Hepatocyte (in vitro differentiated cells): ENCODE measurements around the gene CFH. TPM values are rescaled to one million over a fixed set of nuclear protein-coding genes. Genes with fewer than 3 reads are reported as not detected.

Source experiments
- DNase-seq: peaks from one replicate; pipeline ENCODE4 v3.0.0-alpha.2; 2016; ENCODE audit warnings: low spot score
- H2AFZ ChIP-seq: fragments of 200-600 bp; sonication (generic); 2 replicates; pipeline ENCODE4 v1.6.0; 2016; ENCODE audit warnings: antibody characterized with exemption, mild to moderate bottlenecking
- H3K27ac ChIP-seq: fragments of 200-600 bp; sonication (generic); 2 replicates; pipeline ENCODE4 v1.5.1; 2016; ENCODE audit warnings: mild to moderate bottlenecking
- H3K27me3 ChIP-seq: fragments of 200-600 bp; sonication (generic); 2 replicates; pipeline ENCODE4 v1.6.1; 2016
- H3K36me3 ChIP-seq: fragments of 200-600 bp; sonication (generic); replicated peaks from 2 replicates; pipeline ENCODE4 v1.5.1; 2016; ENCODE audit warnings: low read depth; ENCODE audit not compliant: insufficient read depth
- H3K4me1 ChIP-seq: fragments of 200-600 bp; sonication (generic); 2 replicates; pipeline ENCODE4 v1.5.1; 2016; ENCODE audit warnings: mild to moderate bottlenecking, moderate library complexity; ENCODE audit not compliant: insufficient read depth
- H3K4me2 ChIP-seq: fragments of 200-600 bp; sonication (generic); 2 replicates; pipeline ENCODE4 v1.6.0; 2016
- H3K4me3 ChIP-seq: fragments of 200-600 bp; sonication (generic); 2 replicates; pipeline ENCODE4 v1.5.1; 2016; ENCODE audit warnings: mild to moderate bottlenecking
- H3K79me2 ChIP-seq: fragments of 200-600 bp; sonication (generic); 2 replicates; pipeline ENCODE4 v1.6.0; 2017; ENCODE audit warnings: mild to moderate bottlenecking
- H3K9me2 ChIP-seq: fragments of 200-600 bp; sonication (generic); replicated peaks from 2 replicates; pipeline ENCODE4 v1.6.0; 2017; ENCODE audit warnings: mild to moderate bottlenecking; ENCODE audit not compliant: insufficient read depth
- H3K9me3 ChIP-seq: fragments of 200-600 bp; sonication (generic); 2 replicates; pipeline ENCODE4 v1.5.1; 2016; ENCODE audit warnings: low read depth, mild to moderate bottlenecking
- H4K20me1 ChIP-seq: fragments of 200-600 bp; sonication (generic); 2 replicates; pipeline ENCODE4 v1.6.0; 2016; ENCODE audit warnings: mild to moderate bottlenecking; ENCODE audit not compliant: insufficient read depth, poor library complexity, severe bottlenecking
- EZH2 ChIP-seq: fragments of 200-600 bp; sonication (generic); IDR thresholded peaks from 2 replicates; pipeline ENCODE4 v1.6.1; 2016; ENCODE audit warnings: antibody characterized with exemption, mild to moderate bottlenecking, borderline replicate concordance
- EZH2phosphoT487 ChIP-seq: fragments of 200-600 bp; sonication (generic); IDR thresholded peaks from one replicate; pipeline ENCODE4 v1.6.1; 2018; ENCODE audit warnings: antibody characterized with exemption, mild to moderate bottlenecking, low read depth, moderate library complexity; ENCODE audit not compliant: unreplicated experiment, severe bottlenecking
- WGBS: methylation state at CpG from one replicate; pipeline ENCODE4 v1.1.6; 2016; ENCODE audit warnings: low lambda C conversion rate; ENCODE audit errors: missing lambda C conversion rate; 5-methylcytosine and 5-hydroxymethylcytosine counted together
- polyA plus RNA-seq: library from polyadenylated mRNA; unstranded; fragments of >200 nt; fragmentation: Nextera tagmentation; extraction: Ambion mirVana; gene quantifications from 2 replicates; pipeline ENCODE4 v1.2.1, GENCODE V29; 2016
- total RNA-seq: library from RNA; depleted of rRNA; stranded (reverse); fragments of >200 nt; gene quantifications from 2 replicates; pipeline ENCODE4 v1.2.3, GENCODE V29; 2014
- TF ChIP-seq, protein P1 (sequence below): fragments of 200-600 bp; sonication (generic); IDR thresholded peaks from 2 replicates; pipeline ENCODE4 v1.5.1; 2016; ENCODE audit warnings: antibody characterized with exemption, mild to moderate bottlenecking; ENCODE audit not compliant: poor library complexity

Gene CFH
- total and polyA plus RNA-seq, 2 experiments from 2014 or later: 63.2 to 138 TPM

DNA sequence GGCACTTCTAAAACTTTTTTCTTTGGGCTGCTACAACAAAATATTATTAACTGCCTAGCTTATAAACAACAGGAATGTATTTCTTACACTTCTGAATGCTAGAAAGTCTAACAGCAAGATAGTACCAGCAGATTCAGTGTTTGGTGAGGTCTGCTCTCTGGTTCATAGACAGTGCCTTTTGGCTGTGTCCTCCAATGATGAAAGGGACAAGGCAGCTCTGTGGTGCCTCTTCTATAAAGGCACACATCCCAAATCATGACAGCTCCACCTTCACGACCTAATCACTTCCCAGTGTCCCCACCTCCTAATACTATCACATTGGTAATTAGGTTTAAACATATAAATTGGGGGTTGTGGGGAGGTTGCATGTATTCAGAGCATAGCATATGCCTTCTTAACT is 9.5 kb downstream of the CFH start:
- Histone ChIP-seq H2AFZ (no peak overlapping the region), H3K9me3 (no peaks in the 10 kb centered on the region), H3K27me3 (no peaks in the 10 kb centered on the region), H3K9me2 (no peaks in the 10 kb centered on the region), H3K79me2 (no peaks in the 10 kb centered on the region), H3K4me1 (no peaks in the 10 kb centered on the region), H3K36me3 (no peaks in the 10 kb centered on the region), H3K27ac (no peak overlapping the region), H4K20me1 (no peaks in the 10 kb centered on the region), H3K4me2 (no peak overlapping the region), H3K4me3 (no peak overlapping the region)
- WGBS: 5% methylated on average over 1 of the region's 1 CpG
- TF ChIP-seq EZH2phosphoT487 (no peak), EZH2 (no peak)
- TF ChIP-seq, protein P1, sequence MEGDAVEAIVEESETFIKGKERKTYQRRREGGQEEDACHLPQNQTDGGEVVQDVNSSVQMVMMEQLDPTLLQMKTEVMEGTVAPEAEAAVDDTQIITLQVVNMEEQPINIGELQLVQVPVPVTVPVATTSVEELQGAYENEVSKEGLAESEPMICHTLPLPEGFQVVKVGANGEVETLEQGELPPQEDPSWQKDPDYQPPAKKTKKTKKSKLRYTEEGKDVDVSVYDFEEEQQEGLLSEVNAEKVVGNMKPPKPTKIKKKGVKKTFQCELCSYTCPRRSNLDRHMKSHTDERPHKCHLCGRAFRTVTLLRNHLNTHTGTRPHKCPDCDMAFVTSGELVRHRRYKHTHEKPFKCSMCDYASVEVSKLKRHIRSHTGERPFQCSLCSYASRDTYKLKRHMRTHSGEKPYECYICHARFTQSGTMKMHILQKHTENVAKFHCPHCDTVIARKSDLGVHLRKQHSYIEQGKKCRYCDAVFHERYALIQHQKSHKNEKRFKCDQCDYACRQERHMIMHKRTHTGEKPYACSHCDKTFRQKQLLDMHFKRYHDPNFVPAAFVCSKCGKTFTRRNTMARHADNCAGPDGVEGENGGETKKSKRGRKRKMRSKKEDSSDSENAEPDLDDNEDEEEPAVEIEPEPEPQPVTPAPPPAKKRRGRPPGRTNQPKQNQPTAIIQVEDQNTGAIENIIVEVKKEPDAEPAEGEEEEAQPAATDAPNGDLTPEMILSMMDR: no peak
- DNase-seq: no peak

DNA sequence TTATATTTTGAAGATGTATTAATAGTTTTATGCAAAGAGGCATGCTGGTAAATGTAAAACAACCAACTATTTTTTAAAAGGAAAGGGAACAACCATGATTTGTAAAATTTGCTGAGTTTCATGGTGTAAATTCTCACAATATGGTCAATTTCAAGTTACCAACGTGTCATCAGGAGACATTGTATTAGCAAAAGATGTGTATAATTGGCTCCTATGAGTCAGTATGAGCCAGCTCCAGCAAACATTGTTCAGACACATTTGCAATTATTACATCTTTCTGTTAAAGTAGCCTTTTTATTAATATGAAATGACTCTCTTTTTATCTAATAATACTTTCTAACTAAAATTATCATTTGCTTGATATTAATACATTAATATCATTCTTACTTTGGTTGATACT is 15.3 kb downstream of the CFH start:
- TF ChIP-seq EZH2 (no peak), EZH2phosphoT487 (no peak)
- TF ChIP-seq, protein P1: no peak
- Histone ChIP-seq H3K9me3 (no peaks in the 10 kb centered on the region), H3K4me1 (no peaks in the 10 kb centered on the region), H4K20me1 (no peaks in the 10 kb centered on the region), H3K4me3 (no peak overlapping the region), H2AFZ (no peak overlapping the region), H3K27ac (no peak overlapping the region), H3K79me2 (no peaks in the 10 kb centered on the region), H3K27me3 (no peaks in the 10 kb centered on the region), H3K36me3 (no peaks in the 10 kb centered on the region), H3K4me2 (no peak overlapping the region), H3K9me2 (no peaks in the 10 kb centered on the region)
- WGBS: 77% methylated on average over 1 of the region's 1 CpG
- no peak for DNase-seq

DNA sequence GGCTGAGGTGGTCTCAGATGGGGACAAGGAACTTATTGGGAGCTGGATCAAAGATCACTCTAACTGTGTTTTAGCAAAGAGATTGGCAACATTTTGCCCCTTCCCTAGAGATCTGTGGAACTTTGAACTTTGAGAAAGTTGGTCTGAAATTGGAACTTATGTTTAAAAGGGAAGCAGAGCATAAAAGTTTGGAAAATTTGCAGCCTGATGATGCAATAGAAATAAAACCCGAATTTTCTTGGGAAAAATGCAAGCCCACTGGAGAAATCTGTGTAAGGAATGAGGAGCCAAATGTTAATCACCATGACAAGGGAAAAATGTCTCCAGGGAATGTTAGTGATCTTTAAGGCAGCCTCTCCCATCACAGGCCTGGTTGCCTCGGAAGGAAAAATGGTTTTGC is 17.2 kb downstream of the CFH start:
- H3K4me2 ChIP-seq: no peak overlapping the region
- DNase-seq: no peak
- no peak overlapping the region for H3K4me3 ChIP-seq
- no peaks in the 10 kb centered on the region for H3K27me3 ChIP-seq
- H2AFZ ChIP-seq: no peak overlapping the region
- WGBS: 78% methylated on average over 2 of the region's 2 CpGs
- TF ChIP-seq EZH2phosphoT487 (no peak), EZH2 (no peak)
- TF ChIP-seq, protein P1: no peak
- no peaks in the 10 kb centered on the region for H4K20me1 ChIP-seq
- H3K9me3 ChIP-seq: no peaks in the 10 kb centered on the region
- H3K79me2 ChIP-seq: no peaks in the 10 kb centered on the region
- H3K9me2 ChIP-seq: no peaks in the 10 kb centered on the region
- H3K4me1 ChIP-seq: no peaks in the 10 kb centered on the region
- H3K27ac ChIP-seq: no peak overlapping the region
- H3K36me3 ChIP-seq: no peaks in the 10 kb centered on the region

DNA sequence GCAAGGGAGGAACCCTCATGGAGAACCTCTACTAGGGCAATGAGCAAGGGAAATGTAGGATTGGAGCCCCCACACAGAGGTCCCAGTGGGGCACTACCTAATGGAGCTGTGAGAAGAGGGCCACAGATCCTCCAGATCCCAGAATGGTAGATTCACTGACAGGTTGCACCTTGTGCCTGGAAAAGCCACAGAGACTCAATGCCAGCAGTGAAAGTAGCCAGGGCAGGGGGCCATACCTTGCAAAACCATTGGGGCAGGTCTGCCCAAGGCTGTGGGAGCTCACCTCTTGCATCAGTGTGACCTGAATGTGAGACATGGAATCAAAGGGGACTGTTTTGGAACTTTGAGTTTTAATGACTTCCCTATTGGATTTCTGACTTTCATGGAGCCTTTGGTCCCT is 17.9 kb downstream of the CFH start:
- no peak for TF ChIP-seq EZH2
- TF ChIP-seq, protein P1: no peak
- no peak for TF ChIP-seq EZH2phosphoT487

More for the DNA sequence above, 17.9 kb downstream of the CFH start:
- no peaks in the 10 kb centered on the region for H3K4me1 ChIP-seq
- H2AFZ ChIP-seq: no peak overlapping the region
- H3K4me2 ChIP-seq: no peak overlapping the region
- H3K9me2 ChIP-seq: no peaks in the 10 kb centered on the region
- H3K4me3 ChIP-seq: no peak overlapping the region
- DNase-seq: no peak
- no peaks in the 10 kb centered on the region for H4K20me1 ChIP-seq
- no peaks in the 10 kb centered on the region for H3K27me3 ChIP-seq
- no peak overlapping the region for H3K27ac ChIP-seq
- no peaks in the 10 kb centered on the region for H3K9me3 ChIP-seq
- H3K79me2 ChIP-seq: no peaks in the 10 kb centered on the region
- no peaks in the 10 kb centered on the region for H3K36me3 ChIP-seq
